ENCODE results near the gene CSRP1. TPM values are rescaled to one million over a fixed set of nuclear protein-coding genes. Genes with fewer than 3 reads are reported as not detected.
A peak's percentile ranks its signal among the peaks of the same experiment; 100 is the strongest.
"Not testable (repeated sequence)": the region's sequence is repeated elsewhere in the genome, so short reads cannot be mapped to it uniquely, and the experiment has no call there.

Gene CSRP1
- total RNA-seq, 2 donors from 2014 or later: 41.6 to 57.8 TPM

DNA sequence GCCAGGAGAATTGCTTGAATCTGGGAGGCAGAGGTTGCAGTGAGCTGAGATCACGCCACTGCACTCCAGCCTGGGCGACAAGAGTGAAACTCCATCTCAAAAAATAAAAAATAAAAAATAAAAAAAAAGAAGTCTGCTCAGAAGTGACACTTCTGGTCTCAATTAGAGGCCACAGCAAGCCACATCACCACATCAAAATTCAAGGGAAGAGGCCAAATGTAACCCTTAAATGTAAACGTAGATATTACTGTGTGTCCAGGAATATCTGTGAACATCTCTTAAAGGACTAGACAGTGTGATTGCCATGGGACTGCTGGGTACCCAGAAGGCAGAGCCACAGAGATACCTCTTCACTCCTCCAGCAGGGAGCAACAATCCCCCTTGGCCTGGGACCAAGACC is 28.3 kb downstream of the CSRP1 start:
- H3K9me3 Mint-ChIP-seq: not testable (repeated sequence)
- H3K4me1 Mint-ChIP-seq (ENCODE audit: low read depth in 2 of 2): peaks cover 11 to 13% of the 10 kb centered on the region in 2 donors

GRCh38 chr1:201476670-201477344 is 30.1 kb downstream of the CSRP1 start:
- Mint-ChIP-seq H3K4me1 (ENCODE audit: low read depth in 2 of 2) (peaks cover 6 to 8% of the 10 kb centered on the region in 2 donors), H3K9me3 (no peaks in the 10 kb centered on the region), H3K36me3 (no peaks in the 10 kb centered on the region), H3K4me3 (no peak overlapping the region), H3K27ac (no peak overlapping the region), H3K27me3 (peaks cover 21 to 26% of the 10 kb centered on the region in 2 donors)
- ATAC-seq (no peak), DNase-seq (ENCODE audit: low spot score) (no peak)

More for the DNA sequence above, 28.3 kb downstream of the CSRP1 start:
- H3K36me3 Mint-ChIP-seq; DNase-seq (ENCODE audit: low spot score); H3K4me3 Mint-ChIP-seq; ATAC-seq; H3K27ac Mint-ChIP-seq: not testable (repeated sequence)
- peaks cover 12 to 17% of the 10 kb centered on the region in 2 donors for H3K27me3 Mint-ChIP-seq

- Mint-ChIP-seq H3K27me3 (peaks cover 21 to 31% of the 10 kb centered on the region in 2 donors), H3K36me3 (no peaks in the 10 kb centered on the region), H3K4me3 (no peak overlapping the region), H3K9me3 (no peaks in the 10 kb centered on the region), H3K27ac (no peak overlapping the region), H3K4me1 (ENCODE audit: low read depth in 2 of 2) (peaks cover 4 to 5% of the 10 kb centered on the region in 2 donors)
- no peak for DNase-seq (ENCODE audit: low spot score)
- no peak for ATAC-seq
These were observed 30.8 kb downstream of the CSRP1 start for GRCh38 chr1:201475915-201476669.

GRCh38 chr1:201475130-201475529 is 31.8 kb downstream of the CSRP1 start:
- H3K27ac Mint-ChIP-seq: no peak overlapping the region
- H3K27me3 Mint-ChIP-seq: peaks cover 23 to 38% of the 10 kb centered on the region in 2 donors
- no peak overlapping the region for H3K4me3 Mint-ChIP-seq
- H3K9me3 Mint-ChIP-seq: no peaks in the 10 kb centered on the region
- H3K4me1 Mint-ChIP-seq (ENCODE audit: low read depth in 2 of 2): peaks cover 0 to under 1% of the 10 kb centered on the region in 2 donors
- no peak for ATAC-seq
- H3K36me3 Mint-ChIP-seq: no peaks in the 10 kb centered on the region
- DNase-seq (ENCODE audit: low spot score): no peak

DNA sequence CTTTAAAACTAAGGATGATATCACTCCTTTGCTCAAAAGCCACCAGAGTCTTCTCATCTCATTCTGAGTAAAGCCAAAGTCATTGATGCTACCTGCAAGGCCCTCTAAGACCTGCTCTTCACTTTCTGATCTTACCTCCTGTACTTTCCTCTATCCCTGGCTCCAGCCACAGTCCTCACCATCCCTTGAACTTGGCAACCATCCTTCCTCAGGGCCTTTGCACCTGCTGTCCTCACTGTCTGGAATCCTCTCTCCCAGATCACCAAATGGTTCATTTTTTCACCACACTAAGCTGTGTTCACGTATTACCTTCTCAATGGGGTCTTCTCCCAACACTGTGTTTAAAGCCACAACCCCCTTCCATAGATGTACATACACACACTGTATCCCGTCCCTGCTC is 33.6 kb downstream of the CSRP1 start:
- ATAC-seq (no peak), DNase-seq (ENCODE audit: low spot score) (no peak)
- Mint-ChIP-seq H3K4me3 (no peak overlapping the region), H3K27ac (no peak overlapping the region), H3K27me3 (peaks cover 22 to 43% of the 10 kb centered on the region in 2 donors), H3K4me1 (ENCODE audit: low read depth in 2 of 2) (peaks cover 0 to 3% of the 10 kb centered on the region in 2 donors), H3K9me3 (no peaks in the 10 kb centered on the region), H3K36me3 (no peaks in the 10 kb centered on the region)

- not testable (repeated sequence) for H3K27ac Mint-ChIP-seq; ATAC-seq; H3K36me3 Mint-ChIP-seq; H3K4me1 Mint-ChIP-seq (ENCODE audit: low read depth in 2 of 2); H3K4me3 Mint-ChIP-seq; DNase-seq (ENCODE audit: low spot score); H3K9me3 Mint-ChIP-seq
- peaks cover 27 to 42% of the 10 kb centered on the region in 2 donors for H3K27me3 Mint-ChIP-seq
These were observed 34.6 kb downstream of the CSRP1 start for GRCh38 chr1:201472321-201472720.

DNA sequence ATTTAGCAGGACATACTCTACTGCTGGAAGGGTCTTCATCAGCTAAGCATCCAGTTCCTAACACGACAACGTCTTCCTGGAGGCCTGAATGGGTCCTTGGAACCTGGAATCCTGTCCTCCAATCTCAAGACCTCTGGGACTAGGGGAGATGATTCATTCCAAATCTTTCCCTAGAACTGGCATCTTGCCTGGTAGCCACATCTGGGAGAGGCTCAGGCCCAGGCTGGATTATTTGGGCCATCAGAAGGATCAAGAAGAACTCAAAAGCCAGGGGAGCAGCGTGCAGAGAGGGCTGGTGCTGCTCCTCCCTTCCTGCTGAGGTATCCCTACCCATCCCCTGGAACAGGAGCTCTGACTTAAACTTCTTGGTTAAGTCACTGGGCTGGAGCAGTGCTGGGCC is 35.2 kb downstream of the CSRP1 start:
- DNase-seq (ENCODE audit: low spot score) (no peak), ATAC-seq (no peak)
- Mint-ChIP-seq H3K27me3 (peaks cover 24 to 38% of the 10 kb centered on the region in 2 donors), H3K4me1 (ENCODE audit: low read depth in 2 of 2) (peaks cover 0 to 3% of the 10 kb centered on the region in 2 donors), H3K27ac (no peak overlapping the region), H3K4me3 (no peak overlapping the region), H3K36me3 (no peaks in the 10 kb centered on the region), H3K9me3 (no peaks in the 10 kb centered on the region)

DNA sequence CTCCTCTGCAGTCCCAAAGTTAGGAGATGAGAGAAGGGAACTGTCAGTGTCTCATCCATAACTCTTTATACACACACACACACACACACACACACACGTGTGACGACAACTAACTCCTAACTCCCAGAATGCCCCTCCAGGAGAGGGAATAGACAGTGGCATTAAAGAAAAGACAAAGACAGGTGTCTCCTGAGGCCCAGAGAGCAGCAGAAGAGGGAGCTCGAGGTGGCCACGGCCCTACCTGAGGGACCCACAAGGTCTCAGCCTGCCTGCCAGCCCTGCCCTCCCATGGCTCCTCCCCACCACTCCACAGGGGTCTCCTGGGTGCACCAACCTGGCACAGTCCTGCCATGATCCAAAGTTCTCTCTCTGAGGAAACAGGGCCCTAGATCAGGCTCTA is 36.3 kb downstream of the CSRP1 start:
- Mint-ChIP-seq H3K27ac (no peak overlapping the region), H3K36me3 (no peaks in the 10 kb centered on the region), H3K27me3 (peaks cover 24 to 38% of the 10 kb centered on the region in 2 donors), H3K4me1 (ENCODE audit: low read depth in 2 of 2) (peaks cover 0 to 3% of the 10 kb centered on the region in 2 donors), H3K9me3 (no peaks in the 10 kb centered on the region), H3K4me3 (no peak overlapping the region)
- no peak for ATAC-seq
- no peak for DNase-seq (ENCODE audit: low spot score)

DNA sequence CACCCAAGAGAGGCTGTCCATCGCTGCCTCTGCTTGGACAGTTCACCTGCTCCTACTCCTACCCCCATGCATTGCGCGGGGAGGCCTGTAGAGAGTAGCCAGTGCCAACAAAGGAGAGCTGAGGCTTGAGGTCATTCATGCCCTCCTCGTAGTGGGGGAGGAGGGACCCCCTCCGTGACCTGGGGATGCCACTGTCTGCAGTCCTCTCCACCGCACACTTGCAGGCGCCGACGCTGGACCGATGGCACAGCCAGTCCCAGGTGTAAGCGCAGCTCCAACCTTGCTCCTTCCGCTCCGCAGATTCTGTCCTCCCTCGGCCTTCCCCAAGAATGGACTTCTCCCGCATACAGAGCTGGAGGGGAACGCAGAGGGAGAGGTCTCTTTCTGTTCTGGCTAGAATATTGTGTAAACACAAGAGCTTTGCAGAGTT is 37.3 kb downstream of the CSRP1 start:
- peaks cover 0 to 3% of the 10 kb centered on the region in 2 donors for H3K4me1 Mint-ChIP-seq (ENCODE audit: low read depth in 2 of 2)
- H3K4me3 Mint-ChIP-seq: no peak overlapping the region
- ATAC-seq: no peak
- peaks cover 24 to 38% of the 10 kb centered on the region in 2 donors for H3K27me3 Mint-ChIP-seq
- DNase-seq (ENCODE audit: low spot score): no peak
- H3K36me3 Mint-ChIP-seq: no peaks in the 10 kb centered on the region
- H3K27ac Mint-ChIP-seq: no peak overlapping the region
- no peaks in the 10 kb centered on the region for H3K9me3 Mint-ChIP-seq

GRCh38 chr1:201468844-201469644 is 37.9 kb downstream of the CSRP1 start, which contains the start of gene PHLDA3:
Gene PHLDA3 (minus strand): TSS chr1:201469188. CDS start chr1:201468786, 402 bp downstream.
- Mint-ChIP-seq H3K27ac (no peak within 1 kb of the TSS), H3K27me3 (peaks cover 26 to 35% of the 10 kb centered on the region in 2 donors), H3K36me3 (no peaks in the 10 kb centered on the region), H3K4me1 (ENCODE audit: low read depth in 2 of 2) (peaks cover 0 to 3% of the 10 kb centered on the region in 2 donors), H3K4me3 (no peak within 1 kb of the TSS), H3K9me3 (no peaks in the 10 kb centered on the region)
- ATAC-seq (peak; percentile 65 to 75), DNase-seq (ENCODE audit: low spot score) (no peak)

DNA sequence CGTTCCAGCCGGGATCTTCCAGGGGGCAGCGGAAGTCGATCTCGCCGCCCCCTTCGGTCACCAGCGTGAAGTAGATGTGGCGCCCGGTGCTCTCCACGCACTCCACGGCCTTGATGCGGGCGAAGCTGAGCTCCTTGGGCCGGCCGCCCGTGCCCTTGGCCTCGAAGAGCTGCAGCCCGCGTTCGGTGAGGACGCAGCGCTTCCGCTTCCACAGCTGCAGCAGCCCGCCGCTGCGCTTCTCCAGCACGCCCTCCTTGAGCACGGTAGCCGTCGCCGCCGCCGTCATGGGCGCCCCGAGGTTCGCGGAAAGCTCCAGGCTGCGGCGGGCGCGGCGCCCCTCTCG is 38.5 kb downstream of the CSRP1 start:
- H3K4me1 Mint-ChIP-seq (ENCODE audit: low read depth in 2 of 2): peaks cover 0 to 3% of the 10 kb centered on the region in 2 donors
- H3K4me3 Mint-ChIP-seq: no peak overlapping the region
- no peaks in the 10 kb centered on the region for H3K9me3 Mint-ChIP-seq
- H3K36me3 Mint-ChIP-seq: no peaks in the 10 kb centered on the region
- no peak overlapping the region for H3K27ac Mint-ChIP-seq
- peak; percentile 10 to 29 for ATAC-seq
- DNase-seq (ENCODE audit: low spot score): no peak
- H3K27me3 Mint-ChIP-seq: peaks cover 25 to 29% of the 10 kb centered on the region in 2 donors

- DNase-seq (ENCODE audit: low spot score) (no peak), ATAC-seq (no peak)
- no peaks in the 10 kb centered on the region for H3K9me3 Mint-ChIP-seq
- peaks cover 16 to 23% of the 10 kb centered on the region in 2 donors for H3K27me3 Mint-ChIP-seq
- no peak overlapping the region for H3K27ac Mint-ChIP-seq
- no peak overlapping the region for H3K4me3 Mint-ChIP-seq
- no peaks in the 10 kb centered on the region for H3K36me3 Mint-ChIP-seq
- H3K4me1 Mint-ChIP-seq (ENCODE audit: low read depth in 2 of 2): peaks cover 0 to 3% of the 10 kb centered on the region in 2 donors
These were observed 40.4 kb downstream of the CSRP1 start for GRCh38 chr1:201466492-201466891.

DNA sequence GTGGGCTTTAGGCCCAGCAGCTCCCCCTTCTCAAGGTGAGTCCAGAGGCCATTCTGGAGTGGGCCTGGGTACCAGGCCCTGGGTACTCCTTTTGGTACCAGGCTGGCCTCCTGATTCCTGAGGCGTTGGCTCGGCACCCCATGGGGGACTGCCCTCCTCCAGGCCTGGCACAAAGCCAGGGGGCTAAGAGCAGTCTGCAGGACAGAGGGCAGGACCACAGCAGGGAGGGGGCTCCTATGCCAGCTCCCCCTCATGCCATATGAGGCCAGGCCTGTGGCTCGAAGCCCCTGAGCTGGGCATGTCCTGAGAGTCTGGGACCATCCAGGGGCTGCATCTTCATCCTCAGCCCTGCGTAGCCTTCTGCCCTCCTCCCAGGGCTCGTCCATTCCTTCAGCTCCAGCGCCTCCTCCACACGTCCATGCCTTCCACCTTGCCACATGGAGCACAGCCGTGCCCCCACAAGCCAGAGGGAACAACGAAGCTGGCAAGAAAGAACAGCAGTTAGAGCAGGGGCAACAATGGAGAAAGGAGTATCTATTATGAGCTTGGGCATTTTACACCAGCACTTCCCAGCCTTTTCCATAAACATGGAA is 41.1 kb downstream of the CSRP1 start:
- H3K36me3 Mint-ChIP-seq: no peaks in the 10 kb centered on the region
- H3K4me3 Mint-ChIP-seq: no peak overlapping the region
- H3K27ac Mint-ChIP-seq: no peak overlapping the region
- no peaks in the 10 kb centered on the region for H3K9me3 Mint-ChIP-seq
- ATAC-seq: no peak
- DNase-seq (ENCODE audit: low spot score): no peak
- peaks cover 9 to 21% of the 10 kb centered on the region in 2 donors for H3K27me3 Mint-ChIP-seq
- H3K4me1 Mint-ChIP-seq (ENCODE audit: low read depth in 2 of 2): peaks cover 0 to 3% of the 10 kb centered on the region in 2 donors

Measured in natural killer cell treated with Interleukin-12 subunit alpha and Interleukin-12 subunit beta and Interleukin-15 and Interleukin-18, amount 100 ng/mL, for 72 hours (primary cell).